Islet of Langerhans (tissue), 1 donor: ENCODE results near the gene ITGB1BP1.

Experiments
- FAIRE-seq: peaks from one replicate; lab custom pipeline; 2011; peaks lifted over from hg19 to GRCh38; lab: Jason Lieb, UNC

ITGB1BP1 gene

GRCh38 chr2:9377461-9378097 lies 45.7 kb downstream of the ITGB1BP1 start:
- no peak for FAIRE-seq

- no peak for FAIRE-seq
Observed at GRCh38 chr2:9375857-9376428, 47.4 kb downstream of the ITGB1BP1 start.

GRCh38 chr2:9374071-9374730 lies 49.1 kb downstream of the ITGB1BP1 start:
- no peak for FAIRE-seq

- FAIRE-seq: no peak
Observed at GRCh38 chr2:9373476-9373875, 49.9 kb downstream of the ITGB1BP1 start.

- FAIRE-seq: no peak
Observed at GRCh38 chr2:9373047-9373446, 50.3 kb downstream of the ITGB1BP1 start.

- no peak for FAIRE-seq
Observed at GRCh38 chr2:9370746-9371145, 52.6 kb downstream of the ITGB1BP1 start.

GRCh38 chr2:9366026-9366425 lies 57.3 kb downstream of the ITGB1BP1 start:
- no peak for FAIRE-seq

GRCh38 chr2:9365498-9366019 lies 57.8 kb downstream of the ITGB1BP1 start:
- no peak for FAIRE-seq

- no peak for FAIRE-seq
Observed at GRCh38 chr2:9364791-9365497, 58.4 kb downstream of the ITGB1BP1 start.

- FAIRE-seq: no peak
Observed at GRCh38 chr2:9364373-9364772, 59.0 kb downstream of the ITGB1BP1 start.

GRCh38 chr2:9360701-9361100 lies 62.6 kb downstream of the ITGB1BP1 start:
- no peak for FAIRE-seq

- FAIRE-seq: no peak
Observed at GRCh38 chr2:9360110-9360509, 63.2 kb downstream of the ITGB1BP1 start.

GRCh38 chr2:9359463-9359862 lies 63.9 kb downstream of the ITGB1BP1 start:
- no peak for FAIRE-seq

- no peak for FAIRE-seq
Observed at GRCh38 chr2:9358846-9359245, 64.5 kb downstream of the ITGB1BP1 start.

GRCh38 chr2:9356261-9356660 lies 67.1 kb downstream of the ITGB1BP1 start:
- no peak for FAIRE-seq

GRCh38 chr2:9355716-9356115 lies 67.6 kb downstream of the ITGB1BP1 start:
- no peak for FAIRE-seq

GRCh38 chr2:9355270-9355669 lies 68.1 kb downstream of the ITGB1BP1 start:
- no peak for FAIRE-seq

GRCh38 chr2:9354318-9354717 lies 69.0 kb downstream of the ITGB1BP1 start:
- FAIRE-seq: no peak
